ENCODE results near the gene CNGA4.

The CNGA4 gene

GRCh38 chr11:6285019-6285418 lies 46.1 kb downstream of the CNGA4 start:
- TF ChIP-seq CTCF (IDR thresholded peaks at IDR 0.05): no peak
